AG04449 (cell line): ENCODE measurements around the gene KRT77.

Source experiments
- CTCF ChIA-PET: fragments of 350-600 bp; formaldehyde crosslinking; extraction: SDS; loops from one replicate; lab custom pipeline; 2021; ENCODE audit warnings: antibody characterized with exemption; lab: Yijun Ruan, JAX
- POLR2A ChIA-PET: fragments of 400-600, 350-600 bp; formaldehyde crosslinking; extraction: SDS; loops from one replicate; lab custom pipeline; 2020; ENCODE audit warnings: antibody characterized with exemption, inconsistent platforms; lab: Yijun Ruan, JAX
- DNase-seq: peaks from one replicate; pipeline ENCODE4 v3.0.0-alpha.2; 2010; ENCODE audit warnings: low read depth, low spot score
- H3K4me3 ChIP-seq: 2 replicates; pipeline ENCODE4 v1.5.1; 2011; ENCODE audit warnings: low read depth, mild to moderate bottlenecking, control low read depth, low read length
- CTCF ChIP-seq: IDR thresholded peaks from one replicate; pipeline ENCODE4 v1.5.1; 2011; ENCODE audit warnings: mild to moderate bottlenecking, moderate library complexity, low read length, control low read depth, inconsistent platforms; ENCODE audit not compliant: insufficient read depth; ENCODE audit errors: missing control alignments

KRT77 gene

GRCh38 chr12:52684431-52684830 is 18.9 kb downstream of the KRT77 start:
- ChIA-PET POLR2A (no interaction called here), CTCF (no interaction called here)
- H3K4me3 ChIP-seq = no peak overlapping the region
- no peak for TF ChIP-seq CTCF
- DNase-seq = no peak

DNA sequence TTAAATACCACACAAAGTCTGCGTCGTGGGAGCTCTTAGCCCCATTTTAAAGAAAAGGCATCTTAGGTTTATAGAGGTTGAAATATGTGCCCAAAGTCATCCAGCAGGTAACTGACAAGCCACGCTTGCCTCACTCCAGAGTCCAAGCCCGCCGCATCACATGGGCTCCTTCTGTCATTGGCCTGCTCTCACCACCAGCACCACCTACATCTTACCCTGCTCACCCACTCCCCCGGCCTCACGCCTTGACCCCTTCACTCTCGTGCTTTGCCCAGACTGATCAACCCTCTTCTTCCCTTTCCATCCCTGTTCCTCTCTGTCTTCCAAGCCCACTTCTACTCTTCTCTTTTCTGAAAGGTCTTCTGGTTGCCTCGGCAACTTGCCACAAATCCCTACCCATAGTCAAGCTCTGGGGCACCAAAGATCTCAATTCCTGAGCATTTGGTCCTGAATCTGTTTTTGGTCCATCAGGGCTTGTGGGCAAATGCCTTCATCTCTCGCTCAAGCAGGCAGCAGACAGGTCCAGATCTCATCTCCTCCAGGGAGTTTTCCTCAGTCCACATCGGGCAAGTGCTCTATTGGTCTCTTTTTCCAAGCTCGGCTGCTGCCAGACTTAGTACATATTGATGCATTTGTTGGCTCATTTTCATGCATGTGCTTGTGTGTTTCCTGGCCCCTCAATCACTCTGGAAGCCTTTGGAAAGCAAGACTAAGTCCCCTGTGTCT is 19.6 kb downstream of the KRT77 start:
- no peak overlapping the region for H3K4me3 ChIP-seq
- DNase-seq = no peak
- ChIA-PET POLR2A (interaction anchor here (0.6 kb wide), 1 partner anchor 104 kb away, joined by 3 read pairs; no protein-coding TSS in a partner anchor), CTCF (no interaction called here)
- no peak for TF ChIP-seq CTCF

DNA sequence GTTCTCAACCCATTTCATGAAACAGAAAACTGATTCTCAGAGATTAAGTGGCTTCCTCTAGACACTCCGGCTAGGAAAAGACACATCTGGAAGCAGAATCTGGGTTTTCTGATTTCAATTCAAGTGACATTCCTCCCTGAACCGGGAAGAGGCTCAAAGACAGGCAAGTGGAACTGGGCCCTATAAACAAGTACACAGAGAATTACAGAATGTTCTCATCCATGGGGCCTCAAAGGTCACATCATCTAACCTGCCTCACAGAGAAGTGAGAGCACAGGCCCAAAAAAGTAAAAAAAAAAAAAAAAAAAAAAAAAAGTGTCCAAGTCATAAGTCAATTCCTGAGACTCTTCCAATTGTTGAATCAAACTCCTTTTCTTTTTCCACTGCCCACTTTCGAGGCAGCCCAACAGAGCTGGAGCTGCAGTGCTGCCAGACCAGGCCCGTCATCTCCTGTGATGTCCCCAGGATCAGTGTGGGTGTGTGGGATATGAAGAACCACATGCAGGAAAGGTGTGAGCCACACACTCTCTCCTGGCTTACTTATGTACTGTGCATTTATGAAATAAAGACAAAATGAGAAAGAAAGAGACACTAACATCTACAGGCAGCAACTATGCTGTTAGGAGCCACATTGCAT is 20.3 kb downstream of the KRT77 start:
- no peak for TF ChIP-seq CTCF
- no peak overlapping the region for H3K4me3 ChIP-seq
- no peak for DNase-seq
- ChIA-PET CTCF (no interaction called here), POLR2A (interaction anchor here (0.6 kb wide), 1 partner anchor 103 kb away, joined by 3 read pairs; no protein-coding TSS in a partner anchor)

GRCh38 chr12:52682381-52682660 is 21.0 kb downstream of the KRT77 start:
- no peak for TF ChIP-seq CTCF
- no peak overlapping the region for H3K4me3 ChIP-seq
- no peak for DNase-seq
- CTCF ChIA-PET = no interaction called here
- POLR2A ChIA-PET = no interaction called here

GRCh38 chr12:52681526-52682380 is 21.6 kb downstream of the KRT77 start:
- H3K4me3 ChIP-seq = no peak overlapping the region
- ChIA-PET CTCF (no interaction called here), POLR2A (no interaction called here)
- TF ChIP-seq CTCF = no peak
- no peak for DNase-seq

- H3K4me3 ChIP-seq = no peak within 1 kb of the TSS
- no peak for DNase-seq
- TF ChIP-seq CTCF = no peak
- ChIA-PET POLR2A (no interaction called here), CTCF (interaction anchor here (1.1 kb wide), 1 partner anchor 191 kb away, joined by 3 read pairs; no protein-coding TSS in a partner anchor)
These were observed 23.0 kb downstream of the KRT77 start, which contains the start of gene KRT1 for GRCh38 chr12:52680363-52680762. Gene KRT1 (minus strand): TSS chr12:52680407. CDS start chr12:52680348, 59 bp downstream.
